Measurements from ENCODE around the gene TTLL8. TPM values are rescaled to one million over a fixed set of nuclear protein-coding genes. Genes with fewer than 3 reads are reported as not detected.

The TTLL8 gene
- total and polyA plus RNA-seq, 4 donors, result not detected

- Histone ChIP-seq H3K9me3 (ENCODE audit: control insufficient read depth in 4 of 4, low read length in 3 of 4) (peaks cover 0 to 6% (median 0%) of the 10 kb centered on the region in 4 donors), H3K27me3 (ENCODE audit: control insufficient read depth in 4 of 4, insufficient read depth in 4 of 4, low read length in 3 of 4) (peaks cover 0 to 2% (median 0%) of the 10 kb centered on the region in 4 donors), H3K4me1 (ENCODE audit: control insufficient read depth in 4 of 4, insufficient read depth in 4 of 4, low read length in 3 of 4) (peaks cover 0 to 6% (median 0%) of the 10 kb centered on the region in 4 donors), H3K4me3 (ENCODE audit: low read depth in 1 of 3, low read length in 3 of 3) (no peak overlapping the region), H3K36me3 (ENCODE audit: control insufficient read depth in 4 of 4, insufficient read depth in 3 of 4, low read depth in 1 of 4, low read length in 3 of 4) (no peaks in the 10 kb centered on the region), H3K9ac (ENCODE audit: low read depth in 1 of 2, low read length in 2 of 2) (no peak overlapping the region), H3K27ac (ENCODE audit: low read depth in 1 of 2, low read length in 2 of 2) (no peak overlapping the region)
- no peak for DNase-seq (ENCODE audit: low spot score)
- no peak for TF ChIP-seq CTCF (IDR thresholded peaks at IDR 0.05; ENCODE audit: low read depth, low read length, missing input control)
- TF ChIP-seq ATF3 (IDR thresholded peaks at IDR 0.05), result no peak
- TF ChIP-seq TAF1 (conservative IDR thresholded peaks at IDR 0.05), result no peak
- no peak for TF ChIP-seq EGR1 (IDR thresholded peaks at IDR 0.05; ENCODE audit: low read depth in 2 of 2)
- TF ChIP-seq RXRA (IDR thresholded peaks at IDR 0.05), result no peak
- TF ChIP-seq HNF4A (conservative IDR thresholded peaks at IDR 0.05), result no peak
- no peak for TF ChIP-seq FOXA2 (IDR thresholded peaks at IDR 0.05)
- no peak for TF ChIP-seq JUND (IDR thresholded peaks at IDR 0.05)
- no peak for TF ChIP-seq YY1 (IDR thresholded peaks at IDR 0.05)
- no peak for TF ChIP-seq MAX (IDR thresholded peaks at IDR 0.05)
- no peak for TF ChIP-seq RAD21 (IDR thresholded peaks at IDR 0.05)
- no peak for TF ChIP-seq REST (IDR thresholded peaks at IDR 0.05)
- TF ChIP-seq HNF4G (IDR thresholded peaks at IDR 0.05), result no peak
- WGBS, result 84% methylated on average over 34 of the region's 34 CpGs
Observed at GRCh38 chr22:50056214-50056972, 1.7 kb downstream of the TTLL8 start.

GRCh38 chr22:50053861-50054260 lies 4.2 kb downstream of the TTLL8 start:
- no peak for DNase-seq (ENCODE audit: low spot score)
- Histone ChIP-seq H3K36me3 (ENCODE audit: control insufficient read depth in 4 of 4, insufficient read depth in 3 of 4, low read depth in 1 of 4, low read length in 3 of 4) (no peaks in the 10 kb centered on the region), H3K4me1 (ENCODE audit: control insufficient read depth in 4 of 4, insufficient read depth in 4 of 4, low read length in 3 of 4) (peaks cover 0 to 6% (median 0%) of the 10 kb centered on the region in 4 donors), H3K9me3 (ENCODE audit: control insufficient read depth in 4 of 4, low read length in 3 of 4) (peaks cover 0 to 6% (median 0%) of the 10 kb centered on the region in 4 donors), H3K9ac (ENCODE audit: low read depth in 1 of 2, low read length in 2 of 2) (no peak overlapping the region), H3K27me3 (ENCODE audit: control insufficient read depth in 4 of 4, insufficient read depth in 4 of 4, low read length in 3 of 4) (peaks cover 0 to 2% (median 0%) of the 10 kb centered on the region in 4 donors), H3K27ac (ENCODE audit: low read depth in 1 of 2, low read length in 2 of 2) (no peak overlapping the region), H3K4me3 (ENCODE audit: low read depth in 1 of 3, low read length in 3 of 3) (no peak overlapping the region)
- WGBS, result 88% methylated on average over 18 of the region's 18 CpGs
- TF ChIP-seq HNF4G (IDR thresholded peaks at IDR 0.05), result no peak
- TF ChIP-seq JUND (IDR thresholded peaks at IDR 0.05), result no peak
- TF ChIP-seq GABPA (IDR thresholded peaks at IDR 0.05 in 1 of 2, conservative IDR thresholded peaks at IDR 0.05 in 1 of 2), result no peak
- no peak for TF ChIP-seq NR2F2 (IDR thresholded peaks at IDR 0.05)
- no peak for TF ChIP-seq FOXA1 (IDR thresholded peaks at IDR 0.05)
- TF ChIP-seq YY1 (IDR thresholded peaks at IDR 0.05), result no peak
- TF ChIP-seq REST (IDR thresholded peaks at IDR 0.05), result no peak
- no peak for TF ChIP-seq HNF4A (conservative IDR thresholded peaks at IDR 0.05)
- no peak for TF ChIP-seq RXRA (IDR thresholded peaks at IDR 0.05)
- no peak for TF ChIP-seq RAD21 (IDR thresholded peaks at IDR 0.05)
- TF ChIP-seq ATF3 (IDR thresholded peaks at IDR 0.05), result no peak
- TF ChIP-seq SP1 (IDR thresholded peaks at IDR 0.05), result no peak
- no peak for TF ChIP-seq MAX (IDR thresholded peaks at IDR 0.05)
- no peak for TF ChIP-seq CTCF (IDR thresholded peaks at IDR 0.05; ENCODE audit: low read depth, low read length, missing input control)
